NOMO-1 treated with dmso at 0.1 percent for 144 hours (cell line): ENCODE measurements around the gene TTLL11.

Experiments used
- DNase-seq: peaks from one replicate; lab custom pipeline; 2025; ENCODE audit not compliant: unreplicated experiment; lab: John Stamatoyannopoulos, UW

TTLL11 gene

GRCh38 chr9:121862371-121863332 is 230.5 kb downstream of the TTLL11 start:
- DNase-seq: no peak

DNA sequence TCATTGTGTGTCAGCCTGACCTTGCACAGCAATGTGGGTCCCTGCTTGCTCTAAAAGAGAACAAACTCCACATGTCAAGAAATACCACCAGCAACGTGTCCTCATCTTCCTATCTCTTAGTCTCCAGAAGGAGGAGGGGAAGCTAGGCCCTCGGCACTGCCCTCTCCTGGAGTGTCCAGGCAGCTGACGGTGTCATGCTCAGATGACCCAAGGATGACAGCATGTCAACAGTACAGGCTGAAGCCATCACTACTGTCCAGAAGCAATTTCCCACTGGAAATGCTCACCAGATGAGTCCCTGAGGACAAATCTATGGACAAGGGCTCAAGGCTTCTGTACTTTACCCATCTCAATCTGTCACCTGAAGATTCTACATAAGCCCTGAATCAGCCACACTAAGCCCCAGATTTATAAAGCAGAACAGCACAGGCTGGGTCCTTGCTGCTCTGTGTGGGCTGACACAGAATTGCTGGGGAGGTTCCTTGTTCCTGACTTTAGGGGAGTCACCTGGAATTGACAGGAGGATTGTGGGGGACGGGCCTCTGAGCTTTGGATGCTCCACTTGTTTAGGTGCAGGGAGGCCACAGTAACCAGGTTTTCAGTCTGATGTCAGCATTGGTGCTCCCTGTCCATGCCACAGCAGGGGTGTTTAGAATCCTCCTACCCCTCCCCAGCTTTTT is 231.5 kb downstream of the TTLL11 start:
- no peak for DNase-seq

- DNase-seq: no peak
Measured at GRCh38 chr9:121860744-121861143, 232.4 kb downstream of the TTLL11 start.

DNA sequence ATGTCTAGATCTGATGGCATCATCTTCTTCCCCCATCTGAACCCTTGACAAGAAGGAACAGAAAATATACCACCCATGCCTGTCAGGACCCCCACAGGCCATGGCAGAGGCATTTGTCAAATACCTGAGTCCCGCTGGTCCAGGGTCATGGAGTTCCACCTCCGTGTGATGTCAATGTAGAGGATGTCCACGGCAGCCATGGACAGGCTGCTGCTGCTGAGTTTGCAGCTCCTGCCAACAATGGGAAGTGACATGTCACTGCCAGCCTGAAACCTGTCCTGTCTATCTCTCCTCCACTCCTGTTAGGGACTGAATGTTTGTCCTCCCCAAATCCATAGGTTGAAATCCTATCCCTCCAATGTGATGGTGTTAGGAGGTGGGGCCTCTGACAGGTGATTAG is 232.9 kb downstream of the TTLL11 start:
- DNase-seq: no peak

DNA sequence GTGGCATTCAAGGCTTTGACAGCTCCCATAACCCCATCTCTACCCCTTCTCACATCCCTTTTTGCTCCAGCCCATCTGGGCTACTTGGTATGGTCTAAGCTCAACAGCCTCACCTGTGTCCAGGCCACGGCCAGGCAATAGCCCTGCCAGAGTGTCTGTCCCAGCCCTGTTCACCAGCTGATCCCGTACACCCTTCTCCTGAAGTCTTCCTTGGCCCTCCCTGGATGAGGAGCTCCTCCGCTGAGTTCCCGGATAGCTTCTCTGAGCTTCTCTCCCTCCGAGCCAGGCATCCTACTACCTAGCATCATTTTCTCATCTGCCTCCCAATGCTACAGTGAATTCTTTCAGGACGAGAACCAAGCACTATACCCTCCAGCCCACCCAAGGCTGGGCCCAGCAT is 233.5 kb downstream of the TTLL11 start:
- DNase-seq: no peak

DNA sequence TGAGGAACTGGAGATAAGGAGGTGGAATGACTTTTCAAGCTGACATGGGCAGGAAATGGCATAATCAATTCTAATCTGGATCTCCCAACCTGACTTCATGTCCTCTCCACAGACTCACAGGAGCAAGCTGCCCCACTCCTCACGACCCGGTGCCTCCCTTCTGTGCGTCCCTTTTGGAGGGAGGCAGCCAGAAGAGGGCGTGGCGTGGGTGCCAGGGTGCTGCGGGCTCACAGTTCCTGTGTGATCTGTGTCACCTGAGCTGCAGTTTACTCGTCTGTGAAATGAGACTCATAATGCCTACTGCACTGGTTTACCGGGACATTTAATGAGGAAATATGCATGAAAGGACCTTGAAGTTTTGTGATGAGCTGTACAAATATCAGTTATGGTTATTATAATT is 234.3 kb downstream of the TTLL11 start:
- no peak for DNase-seq

GRCh38 chr9:121857928-121858327 is 235.2 kb downstream of the TTLL11 start:
- no peak for DNase-seq

GRCh38 chr9:121855476-121855875 is 237.6 kb downstream of the TTLL11 start:
- DNase-seq: no peak

- no peak for DNase-seq
Measured at GRCh38 chr9:121853617-121854395, 239.3 kb downstream of the TTLL11 start.

- DNase-seq: no peak
Measured at GRCh38 chr9:121852651-121853616, 240.2 kb downstream of the TTLL11 start.

DNA sequence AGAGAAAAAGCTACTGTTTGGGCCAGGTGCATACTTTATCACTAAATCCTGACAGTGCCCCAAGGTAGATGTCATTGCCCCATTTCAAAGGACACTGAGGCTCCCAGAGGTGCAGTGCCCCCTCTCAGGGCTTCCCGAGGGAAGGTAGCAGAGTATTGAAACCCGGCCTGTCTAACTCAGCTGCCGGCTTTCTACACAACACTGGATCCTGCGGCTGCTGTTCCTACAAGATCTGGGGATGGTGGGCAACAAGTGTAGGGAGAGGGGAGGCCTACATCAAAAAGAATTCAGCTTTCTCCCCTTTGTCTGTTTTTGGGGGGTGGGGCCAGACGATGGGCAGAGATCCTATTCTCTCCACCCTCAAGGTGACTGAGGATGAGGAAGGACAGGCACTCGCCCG is 240.9 kb downstream of the TTLL11 start:
- DNase-seq: no peak

DNA sequence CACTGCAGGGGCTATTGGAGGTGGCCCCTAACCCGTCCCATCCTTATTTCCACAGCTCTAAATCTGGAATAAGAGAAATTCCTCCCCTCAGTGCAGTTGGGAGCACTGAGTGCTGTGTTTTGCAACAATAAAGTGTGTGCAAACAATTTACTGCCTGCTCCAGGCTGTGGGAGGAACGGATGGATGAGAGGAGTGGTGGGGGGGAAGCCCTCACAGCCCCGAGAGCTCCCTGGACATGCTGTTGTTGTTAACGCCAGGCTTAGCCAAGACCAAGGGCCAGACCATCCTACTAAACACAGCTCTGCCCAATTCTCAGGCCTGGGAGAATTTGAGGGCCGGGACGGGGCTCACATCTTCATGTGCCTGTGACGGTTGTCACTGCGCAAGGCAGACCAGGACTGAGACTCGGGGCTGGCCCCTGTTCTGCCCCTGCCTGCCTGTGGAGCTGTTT is 241.4 kb downstream of the TTLL11 start:
- DNase-seq: no peak

DNA sequence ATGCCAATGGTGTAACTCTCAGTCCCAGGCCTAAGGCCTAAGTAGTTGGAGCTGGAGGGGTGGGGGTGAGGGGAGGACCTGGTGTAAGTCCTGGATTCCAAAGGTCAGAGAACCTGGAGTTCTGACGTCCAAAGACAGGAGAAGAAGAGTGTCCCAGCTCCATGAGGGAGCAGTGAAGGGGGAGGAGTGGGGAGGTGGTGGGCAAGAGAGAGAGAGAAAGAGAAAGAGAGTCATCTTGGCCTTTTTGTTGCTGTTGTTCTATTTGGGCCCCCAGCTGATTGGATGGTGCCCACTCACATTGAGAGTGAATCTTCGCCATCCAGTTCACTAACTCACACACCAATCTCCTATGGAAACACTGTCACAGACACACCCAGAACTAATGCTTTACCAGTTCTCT is 242.7 kb downstream of the TTLL11 start:
- DNase-seq: no peak

DNA sequence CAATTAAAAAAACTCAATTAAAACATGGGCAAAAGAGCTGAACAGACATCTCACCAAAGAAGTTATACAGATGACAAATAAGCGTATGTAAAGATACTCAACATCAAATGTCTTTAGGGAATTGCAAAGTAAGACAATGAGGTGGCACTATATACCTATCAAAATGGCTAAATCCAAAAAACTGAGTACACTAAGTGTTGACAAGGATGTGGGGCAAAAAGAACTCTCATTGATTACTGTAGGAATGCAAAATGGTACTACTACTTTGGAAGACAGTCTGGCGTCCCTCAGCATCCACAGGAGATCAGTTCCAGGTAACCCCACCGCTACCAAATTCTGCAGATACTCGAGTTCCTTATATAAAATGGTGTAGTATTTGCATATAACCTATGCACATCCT is 243.6 kb downstream of the TTLL11 start:
- DNase-seq: no peak

- DNase-seq: no peak
Measured at GRCh38 chr9:121844562-121844961, 248.5 kb downstream of the TTLL11 start.

- no peak for DNase-seq
Measured at GRCh38 chr9:121844098-121844497, 249.0 kb downstream of the TTLL11 start.

DNA sequence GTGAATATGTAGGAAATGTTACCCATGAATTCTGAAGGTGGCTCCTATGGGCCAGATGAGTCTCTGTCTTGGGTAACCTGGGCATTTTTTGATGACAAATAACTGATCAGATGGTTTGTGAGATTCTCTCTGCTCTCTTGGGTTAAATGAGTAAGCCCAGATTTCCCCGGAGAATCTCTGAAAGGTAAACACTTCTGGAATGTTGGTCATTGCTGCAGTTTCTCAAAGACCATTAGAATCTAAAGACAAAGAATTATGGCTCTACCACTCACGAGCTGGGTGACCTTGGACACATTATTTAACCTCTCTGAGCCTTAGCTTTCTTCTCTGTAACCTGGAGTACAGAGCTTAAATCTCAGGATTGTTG is 250.5 kb downstream of the TTLL11 start:
- no peak for DNase-seq

DNA sequence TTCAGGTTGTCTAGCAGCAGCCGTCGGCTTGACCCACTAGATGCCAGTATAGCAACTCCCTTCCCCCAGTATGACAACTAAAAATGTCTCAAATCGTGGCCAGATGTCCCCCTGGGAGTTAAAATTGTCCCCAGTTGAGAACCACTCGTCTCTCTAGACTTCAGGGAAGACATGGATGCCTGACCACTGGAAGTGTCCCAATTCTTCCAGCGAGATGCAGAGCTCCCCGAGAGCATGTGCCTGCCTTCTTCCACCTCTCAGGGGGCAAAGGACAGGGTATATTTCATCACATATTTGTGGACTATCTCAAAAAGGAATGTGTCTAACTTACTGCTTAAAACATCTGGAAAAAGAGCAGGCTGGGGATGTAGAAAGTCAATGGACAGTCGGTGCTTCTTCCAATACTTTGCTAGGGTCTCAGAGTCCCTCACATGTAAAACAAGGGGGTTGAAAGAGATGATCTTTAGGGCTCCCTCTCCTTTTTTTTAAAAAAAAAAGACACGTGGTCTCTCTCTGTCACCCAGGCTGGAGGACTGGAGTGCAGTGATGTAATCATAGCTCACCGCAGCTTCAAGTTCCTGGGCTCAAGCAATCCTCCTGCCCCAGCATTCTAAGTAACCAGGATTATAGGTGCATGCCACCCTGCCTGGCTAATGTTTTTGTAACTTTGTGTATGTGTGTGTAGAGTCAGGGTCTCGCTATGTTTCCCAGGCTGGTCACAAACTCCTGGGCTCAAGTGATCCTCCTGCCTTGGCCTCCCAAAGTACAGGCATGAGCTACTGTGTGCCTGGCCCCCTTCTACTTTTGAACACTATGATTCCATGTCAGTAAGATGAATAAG is 251.1 kb downstream of the TTLL11 start:
- no peak for DNase-seq
